ENCODE data around the gene PCGF1. TPM values are rescaled to one million over a fixed set of nuclear protein-coding genes. Genes with fewer than 3 reads are reported as not detected.

The PCGF1 gene
- total and polyA plus RNA-seq, 2 of the 8 experiments (the other 6 are each of a cell fraction or from before 2014, with no cell fraction given) = 10.0 to 23.7 TPM

GRCh38 chr2:74472086-74472944, 35.2 kb downstream of the PCGF1 start, which contains the start of gene MRPL53 (continued):
- TF ChIP-seq BCL11A (IDR thresholded peaks at IDR 0.05; ENCODE audit: low read depth in 2 of 2, low read length in 2 of 2) (no peak), NRF1 (IDR thresholded peaks at IDR 0.05; ENCODE audit: low read depth, low read length) (no peak), MAFK (IDR thresholded peaks at IDR 0.05; ENCODE audit: low read depth, low read length) (no peak), SUZ12 (IDR thresholded peaks at IDR 0.05; ENCODE audit: low read length) (no peak), CTBP2 (IDR thresholded peaks at IDR 0.05; ENCODE audit: borderline replicate concordance, insufficient read depth, insufficient read length, low read length) (no peak), RBBP5 (IDR thresholded peaks at IDR 0.05; ENCODE audit: borderline replicate concordance, low read depth, low read length) (peak; percentile 57; the same call in 1 of the 2 replicates), ASH2L (IDR thresholded peaks at IDR 0.05; ENCODE audit: low read length) (peak; percentile 83), POLR2A (IDR thresholded peaks at IDR 0.05; ENCODE audit: control extremely low read depth in 1 of 2, low read depth in 2 of 2, low read length in 2 of 2) (peak; percentile 80 to 95), TAF1 (IDR thresholded peaks at IDR 0.05; ENCODE audit: low read depth, low read length) (peak; percentile 82; the same call in 1 of the 2 replicates), YY1 (IDR thresholded peaks at IDR 0.05; ENCODE audit: low read depth, low read length) (peak; percentile 93), SP4 (IDR thresholded peaks at IDR 0.05; ENCODE audit: low read length) (no peak), PHF8 (conservative IDR thresholded peaks at IDR 0.05; ENCODE audit: low read depth, low read length) (0 out of 2 replicates have a peak, but pooled peaks have one; percentile 64)
